ENCODE results near the gene LHFPL2. TPM values are rescaled to one million over a fixed set of nuclear protein-coding genes. Genes with fewer than 3 reads are reported as not detected.
"Not testable (repeated sequence)": the region's sequence is repeated elsewhere in the genome, so short reads cannot be mapped to it uniquely, and the experiment has no call there.

LHFPL2 gene
- total RNA-seq, 1 experiment from 2014 or later, result 43.6 TPM

DNA sequence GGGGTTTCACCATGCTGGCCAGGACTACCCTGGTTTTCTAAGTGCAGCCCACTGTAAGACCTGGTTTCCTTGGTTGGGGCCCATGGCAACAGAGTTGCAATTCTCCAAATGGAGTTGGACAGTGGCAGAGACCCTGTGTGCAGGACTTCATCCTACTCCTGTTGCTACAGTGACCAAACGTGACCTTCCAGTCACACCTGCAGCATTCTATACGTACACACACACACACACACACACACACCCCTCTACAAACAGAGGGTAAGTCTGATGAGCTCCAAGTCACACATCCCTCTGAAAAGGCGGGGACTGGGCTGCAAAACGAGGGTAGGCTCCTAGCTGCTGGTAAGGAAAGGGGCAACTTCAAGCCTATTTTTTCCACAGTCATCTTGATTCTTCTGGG lies 23.6 kb downstream of the LHFPL2 start:
- no peak for DNase-seq
- H3K27ac Mint-ChIP-seq (ENCODE audit: unreplicated experiment), result no peak overlapping the region
- TF ChIP-seq, protein P1, sequence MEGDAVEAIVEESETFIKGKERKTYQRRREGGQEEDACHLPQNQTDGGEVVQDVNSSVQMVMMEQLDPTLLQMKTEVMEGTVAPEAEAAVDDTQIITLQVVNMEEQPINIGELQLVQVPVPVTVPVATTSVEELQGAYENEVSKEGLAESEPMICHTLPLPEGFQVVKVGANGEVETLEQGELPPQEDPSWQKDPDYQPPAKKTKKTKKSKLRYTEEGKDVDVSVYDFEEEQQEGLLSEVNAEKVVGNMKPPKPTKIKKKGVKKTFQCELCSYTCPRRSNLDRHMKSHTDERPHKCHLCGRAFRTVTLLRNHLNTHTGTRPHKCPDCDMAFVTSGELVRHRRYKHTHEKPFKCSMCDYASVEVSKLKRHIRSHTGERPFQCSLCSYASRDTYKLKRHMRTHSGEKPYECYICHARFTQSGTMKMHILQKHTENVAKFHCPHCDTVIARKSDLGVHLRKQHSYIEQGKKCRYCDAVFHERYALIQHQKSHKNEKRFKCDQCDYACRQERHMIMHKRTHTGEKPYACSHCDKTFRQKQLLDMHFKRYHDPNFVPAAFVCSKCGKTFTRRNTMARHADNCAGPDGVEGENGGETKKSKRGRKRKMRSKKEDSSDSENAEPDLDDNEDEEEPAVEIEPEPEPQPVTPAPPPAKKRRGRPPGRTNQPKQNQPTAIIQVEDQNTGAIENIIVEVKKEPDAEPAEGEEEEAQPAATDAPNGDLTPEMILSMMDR (IDR thresholded peaks at IDR 0.05; ENCODE audit: unreplicated experiment), result no peak
- H3K4me3 Mint-ChIP-seq (ENCODE audit: low read depth, unreplicated experiment), result no peak overlapping the region
- no peaks in the 10 kb centered on the region for H3K27me3 Mint-ChIP-seq (ENCODE audit: unreplicated experiment)
- peaks cover 17% of the 10 kb centered on the region for H3K36me3 Mint-ChIP-seq (ENCODE audit: insufficient read depth, unreplicated experiment)
- CTCF ChIA-PET, result no interaction called here
- intact Hi-C loops (cut with micrococcal nuclease; ENCODE audit: unreplicated experiment), result loop anchor here (2.0 to 10.0 kb wide), 3 partner anchors 60 to 153 kb away; no protein-coding TSS in a partner anchor
- no TSS peak for BruUV-seq (replicated peaks)
- H3K9me3 Mint-ChIP-seq (ENCODE audit: low read depth, unreplicated experiment), result no peaks in the 10 kb centered on the region
- peaks cover 67% of the 10 kb centered on the region for H3K4me1 Mint-ChIP-seq (ENCODE audit: low read depth, unreplicated experiment)

DNA sequence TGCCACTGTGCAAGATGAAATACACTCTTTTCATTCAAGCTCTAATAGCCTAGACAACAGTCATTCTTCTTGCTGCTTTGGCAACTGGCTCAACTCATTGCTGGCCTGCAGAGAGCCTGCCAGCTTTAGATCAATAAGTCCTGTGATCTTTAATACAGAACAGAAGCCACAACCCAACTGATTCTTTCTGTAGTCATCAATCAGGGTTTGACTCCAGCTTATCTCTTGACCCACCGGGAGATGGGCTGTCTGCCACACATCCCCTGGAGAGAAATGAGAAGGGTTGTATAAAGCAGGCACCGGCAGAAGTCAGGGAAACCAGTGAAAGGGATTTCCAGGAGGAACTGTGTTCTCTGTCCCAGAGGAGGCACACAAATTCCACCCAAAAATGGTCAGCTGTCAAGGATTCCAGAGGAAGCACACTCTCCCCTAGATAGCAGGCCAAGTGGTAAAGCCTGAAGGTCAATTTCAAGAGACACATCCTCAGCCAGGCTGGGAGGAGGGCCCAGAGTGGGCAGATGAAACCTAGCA lies 24.5 kb downstream of the LHFPL2 start:
- Mint-ChIP-seq H3K9me3 (ENCODE audit: low read depth, unreplicated experiment) (no peaks in the 10 kb centered on the region), H3K4me3 (ENCODE audit: low read depth, unreplicated experiment) (peak overlapping the region; percentile 20), H3K4me1 (ENCODE audit: low read depth, unreplicated experiment) (peaks cover 67% of the 10 kb centered on the region), H3K27me3 (ENCODE audit: unreplicated experiment) (no peaks in the 10 kb centered on the region), H3K27ac (ENCODE audit: unreplicated experiment) (peak overlapping the region; percentile 61), H3K36me3 (ENCODE audit: insufficient read depth, unreplicated experiment) (peaks cover 17% of the 10 kb centered on the region)
- CTCF ChIA-PET, result no interaction called here
- TF ChIP-seq, protein P1 (IDR thresholded peaks at IDR 0.05; ENCODE audit: unreplicated experiment), result no peak
- no peak for DNase-seq
- intact Hi-C loops (cut with micrococcal nuclease; ENCODE audit: unreplicated experiment), result loop anchor here (2.0 to 10.0 kb wide), 3 partner anchors 59 to 152 kb away; no protein-coding TSS in a partner anchor
- BruUV-seq (replicated peaks), result no TSS peak

DNA sequence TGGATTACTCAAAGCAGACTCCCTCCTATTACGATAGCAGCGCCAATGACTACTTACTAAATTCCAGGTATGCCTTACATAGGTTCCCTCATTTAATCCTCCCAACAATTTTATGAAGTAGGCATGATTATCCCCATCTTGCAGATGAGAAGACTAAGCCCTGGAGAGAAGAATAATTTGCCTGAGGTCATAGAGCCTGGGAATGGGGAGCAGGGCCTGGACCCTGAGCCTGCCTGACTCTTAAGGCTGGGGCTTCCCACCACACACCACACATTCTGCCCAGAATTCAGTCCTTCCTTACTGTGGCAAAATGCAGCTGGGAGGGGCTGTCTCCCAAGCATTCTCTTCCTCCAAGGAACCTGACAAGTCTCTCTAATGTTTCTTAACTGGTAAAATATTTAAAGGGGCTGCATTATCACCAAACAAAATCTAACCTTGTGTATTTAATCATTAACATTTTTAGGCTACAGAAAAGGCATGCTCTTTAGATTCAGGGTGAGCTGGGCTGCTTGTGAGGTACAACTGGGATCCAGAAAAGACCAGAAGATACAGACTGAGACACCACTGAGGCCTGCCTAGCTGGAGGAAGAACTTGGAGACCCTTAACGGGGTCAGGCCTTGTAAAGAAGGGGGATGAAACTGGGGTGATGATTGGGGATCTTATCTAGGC lies 26.1 kb downstream of the LHFPL2 start:
- BruUV-seq (replicated peaks), result no TSS peak
- Mint-ChIP-seq H3K27me3 (ENCODE audit: unreplicated experiment) (no peaks in the 10 kb centered on the region), H3K36me3 (ENCODE audit: insufficient read depth, unreplicated experiment) (peaks cover 26% of the 10 kb centered on the region), H3K9me3 (ENCODE audit: low read depth, unreplicated experiment) (no peaks in the 10 kb centered on the region), H3K27ac (ENCODE audit: unreplicated experiment) (no peak overlapping the region), H3K4me3 (ENCODE audit: low read depth, unreplicated experiment) (no peak overlapping the region), H3K4me1 (ENCODE audit: low read depth, unreplicated experiment) (peaks cover 54% of the 10 kb centered on the region)
- TF ChIP-seq, protein P1 (IDR thresholded peaks at IDR 0.05; ENCODE audit: unreplicated experiment), result no peak
- intact Hi-C loops (cut with micrococcal nuclease; ENCODE audit: unreplicated experiment), result loop anchor here (5.0 to 10.0 kb wide), 2 partner anchors 58 to 150 kb away; no protein-coding TSS in a partner anchor
- CTCF ChIA-PET, result no interaction called here
- DNase-seq, result no peak

GRCh38 chr5:78621291-78621738 lies 27.3 kb downstream of the LHFPL2 start:
- no TSS peak for BruUV-seq (replicated peaks)

GRCh38 chr5:78620119-78620518 lies 28.5 kb downstream of the LHFPL2 start:
- Mint-ChIP-seq H3K4me1 (ENCODE audit: low read depth, unreplicated experiment) (peaks cover 57% of the 10 kb centered on the region), H3K36me3 (ENCODE audit: insufficient read depth, unreplicated experiment) (peaks cover 31% of the 10 kb centered on the region)
- H3K4me3 Mint-ChIP-seq (ENCODE audit: low read depth, unreplicated experiment); BruUV-seq (replicated peaks); DNase-seq; H3K27ac Mint-ChIP-seq (ENCODE audit: unreplicated experiment); H3K27me3 Mint-ChIP-seq (ENCODE audit: unreplicated experiment); H3K9me3 Mint-ChIP-seq (ENCODE audit: low read depth, unreplicated experiment); CTCF ChIA-PET: not testable (repeated sequence)
- intact Hi-C loops (cut with micrococcal nuclease; ENCODE audit: unreplicated experiment), result loop anchor here (5.0 to 10.0 kb wide), 2 partner anchors 55 to 148 kb away; no protein-coding TSS in a partner anchor

More at GRCh38 chr5:78621291-78621738, 27.3 kb downstream of the LHFPL2 start:
- DNase-seq, result no peak
- intact Hi-C loops (cut with micrococcal nuclease; ENCODE audit: unreplicated experiment), result loop anchor here (5.0 to 10.0 kb wide), 2 partner anchors 57 to 149 kb away; no protein-coding TSS in a partner anchor
- CTCF ChIA-PET, result no interaction called here
- Mint-ChIP-seq H3K27ac (ENCODE audit: unreplicated experiment) (peak overlapping the region; percentile 48), H3K27me3 (ENCODE audit: unreplicated experiment) (no peaks in the 10 kb centered on the region), H3K4me1 (ENCODE audit: low read depth, unreplicated experiment) (peaks cover 53% of the 10 kb centered on the region), H3K36me3 (ENCODE audit: insufficient read depth, unreplicated experiment) (peaks cover 28% of the 10 kb centered on the region), H3K9me3 (ENCODE audit: low read depth, unreplicated experiment) (no peaks in the 10 kb centered on the region), H3K4me3 (ENCODE audit: low read depth, unreplicated experiment) (no peak overlapping the region)
- TF ChIP-seq, protein P1 (IDR thresholded peaks at IDR 0.05; ENCODE audit: unreplicated experiment), result no peak

Data from Calu3 (cell line).